Mucosa of descending colon (tissue), 3 donors: ENCODE measurements around the gene LNX1. TPM values are rescaled to one million over a fixed set of nuclear protein-coding genes. Genes with fewer than 3 reads are reported as not detected.

Experiments used
- ATAC-seq: fragments of 200-7000 bp; cut with Tn5 transposase; one replicate; pipeline ENCODE4 v1.9.1; 2020; ENCODE audit warnings: mild to moderate bottlenecking, moderate library complexity
- DNase-seq, 3 donors: peaks; one replicate each; pipeline ENCODE4 v3.0.0-alpha.2; 2020
- H3K36me3 ChIP-seq: fragments of 200-600 bp; one replicate; pipeline ENCODE4 v1.8.0; 2021; ENCODE audit warnings: low read depth, mild to moderate bottlenecking
- H3K4me1 ChIP-seq: fragments of 200-600 bp; one replicate; pipeline ENCODE4 v1.8.0; 2021; ENCODE audit warnings: low read depth, mild to moderate bottlenecking
- H3K4me3 ChIP-seq: fragments of 200-600 bp; one replicate; pipeline ENCODE4 v1.8.0; 2021; ENCODE audit warnings: mild to moderate bottlenecking
- H3K9me3 ChIP-seq: fragments of 200-600 bp; one replicate; pipeline ENCODE4 v1.8.0; 2021; ENCODE audit warnings: mild to moderate bottlenecking
- CTCF ChIP-seq: fragments of 200-600 bp; IDR thresholded peaks from one replicate; pipeline ENCODE4 v1.8.0; 2022; ENCODE audit warnings: antibody characterized with exemption, mild to moderate bottlenecking
- intact Hi-C, 2 donors: fragments of 100-400 bp; cut with DNase I in 1 of 2; cut with micrococcal nuclease in 1 of 2; formaldehyde crosslinking; loops; one replicate each; pipeline versions ENCODE4 v1.11.0 to v1.11.1; 2022; cut with DNase I, micrococcal nuclease
- total RNA-seq, 3 donors: library from RNA; stranded (reverse); fragmentation: NEBNext Ultra II Directional in 2 of 3; extraction: Animal tissue kit (Norgen Biotek cat#: 25700) in 2 of 3; gene quantifications; one replicate each; pipeline versions ENCODE4 v1.2.1 to v1.2.4, GENCODE V29; 2021 to 2023
- donor health status: DM: no; HTN: no; CAD: no; lungs with moderate emphysema.
- donor health status: DM: no; HTN: no; CAD: no.
- donor health status: DM: no; HTN: yes; CAD: no.

The LNX1 gene
- total RNA-seq, 3 donors from 2014 or later: 8.2 to 24.3 (median 23.2) TPM

- Histone ChIP-seq H3K9me3 (no peaks in the 10 kb centered on the region), H3K4me3 (no peak overlapping the region), H3K4me1 (no peaks in the 10 kb centered on the region), H3K36me3 (no peaks in the 10 kb centered on the region)
- DNase-seq: no peak
- TF ChIP-seq CTCF: no peak
- ATAC-seq: no peak
- intact Hi-C loops: no loop called here
Observed at GRCh38 chr4:53500546-53500945, 90.7 kb downstream of the LNX1 start.

- no peak for ATAC-seq
- no peak for TF ChIP-seq CTCF
Observed at GRCh38 chr4:53499791-53500190, 91.5 kb downstream of the LNX1 start.

GRCh38 chr4:53498706-53499105 is 92.6 kb downstream of the LNX1 start:
- intact Hi-C loops: no loop called here
- DNase-seq: no peak

More at GRCh38 chr4:53499791-53500190, 91.5 kb downstream of the LNX1 start:
- intact Hi-C loops: no loop called here
- Histone ChIP-seq H3K36me3 (no peaks in the 10 kb centered on the region), H3K9me3 (no peaks in the 10 kb centered on the region), H3K4me3 (no peak overlapping the region), H3K4me1 (no peaks in the 10 kb centered on the region)
- no peak for DNase-seq

GRCh38 chr4:53497487-53498244 is 93.6 kb downstream of the LNX1 start:
- TF ChIP-seq CTCF: no peak
- intact Hi-C loops: no loop called here
- no peaks in the 10 kb centered on the region for H3K9me3 ChIP-seq
- ATAC-seq: no peak
- DNase-seq: no peak
- H3K36me3 ChIP-seq: no peaks in the 10 kb centered on the region
- H3K4me1 ChIP-seq: no peaks in the 10 kb centered on the region
- H3K4me3 ChIP-seq: no peak overlapping the region

More at GRCh38 chr4:53498706-53499105, 92.6 kb downstream of the LNX1 start:
- TF ChIP-seq CTCF: no peak
- H3K4me3 ChIP-seq: no peak overlapping the region
- no peaks in the 10 kb centered on the region for H3K9me3 ChIP-seq
- no peak for ATAC-seq
- no peaks in the 10 kb centered on the region for H3K4me1 ChIP-seq
- H3K36me3 ChIP-seq: no peaks in the 10 kb centered on the region

GRCh38 chr4:53494851-53495250 is 96.4 kb downstream of the LNX1 start:
- ATAC-seq (no peak), DNase-seq (no peak)
- H3K4me3 ChIP-seq: no peak overlapping the region
- H3K9me3 ChIP-seq: no peaks in the 10 kb centered on the region
- TF ChIP-seq CTCF: no peak
- intact Hi-C loops: no loop called here
- H3K4me1 ChIP-seq: no peaks in the 10 kb centered on the region
- no peaks in the 10 kb centered on the region for H3K36me3 ChIP-seq
